Astrocyte (in vitro differentiated cells and primary cell): ENCODE measurements around the gene KCNH6. TPM values are rescaled to one million over a fixed set of nuclear protein-coding genes. Genes with fewer than 3 reads are reported as not detected.

ENCODE experiments used
- DNase-seq: peaks from one replicate; pipeline ENCODE4 v3.0.0-alpha.2; 2010; ENCODE audit warnings: low read depth
- FAIRE-seq: peaks from 2 replicates; lab custom pipeline; 2011; peaks lifted over from hg19 to GRCh38; lab: Jason Lieb, UNC
- H2AFZ ChIP-seq: 2 replicates; pipeline ENCODE4 v1.6.0; 2012; ENCODE audit warnings: low read depth, low read length, inconsistent platforms
- H3K27ac ChIP-seq: 2 replicates; pipeline ENCODE4 v1.5.1; 2011; ENCODE audit warnings: low read depth, low read length, inconsistent platforms
- H3K27me3 ChIP-seq: 2 replicates; pipeline ENCODE4 v1.6.0; 2011; ENCODE audit warnings: low read length, inconsistent platforms; ENCODE audit not compliant: insufficient read depth
- H3K36me3 ChIP-seq: 2 replicates; pipeline ENCODE4 v1.5.1; 2011; ENCODE audit warnings: low read length, inconsistent platforms; ENCODE audit not compliant: insufficient read depth
- H3K4me1 ChIP-seq: 2 replicates; pipeline ENCODE4 v1.5.1; 2011; ENCODE audit warnings: low read length, inconsistent platforms; ENCODE audit not compliant: insufficient read depth
- H3K4me2 ChIP-seq: 2 replicates; pipeline ENCODE4 v1.6.0; 2012; ENCODE audit warnings: low read length, inconsistent platforms
- H3K4me3 ChIP-seq: 2 replicates; pipeline ENCODE4 v1.5.1; 2011; ENCODE audit warnings: low read depth, mild to moderate bottlenecking, low read length, inconsistent platforms; ENCODE audit not compliant: insufficient read depth
- H3K79me2 ChIP-seq: 2 replicates; pipeline ENCODE4 v1.6.0; 2012; ENCODE audit warnings: mild to moderate bottlenecking, low read length, inconsistent platforms; ENCODE audit not compliant: insufficient read depth
- H3K9ac ChIP-seq: 2 replicates; pipeline ENCODE4 v1.6.0; 2012; ENCODE audit warnings: mild to moderate bottlenecking, low read length, inconsistent platforms
- H3K9me3 ChIP-seq: 2 replicates; pipeline ENCODE4 v1.5.1; 2012; ENCODE audit warnings: low read depth, mild to moderate bottlenecking, low read length, inconsistent platforms; ENCODE audit not compliant: insufficient read depth
- H4K20me1 ChIP-seq: 2 replicates; pipeline ENCODE4 v1.6.0; 2012; ENCODE audit warnings: low read length, inconsistent platforms; ENCODE audit not compliant: insufficient read depth
- H3K27ac Mint-ChIP-seq: one replicate; pipeline ENCODE4 v1.8.0; 2021; ENCODE audit warnings: mild to moderate bottlenecking, mixed read lengths; ENCODE audit not compliant: unreplicated experiment
- H3K27me3 Mint-ChIP-seq: one replicate; pipeline ENCODE4 v1.8.0; 2021; ENCODE audit warnings: low read depth, mixed read lengths; ENCODE audit not compliant: unreplicated experiment
- H3K36me3 Mint-ChIP-seq: one replicate; pipeline ENCODE4 v1.8.0; 2021; ENCODE audit warnings: low read depth, mixed read lengths; ENCODE audit not compliant: unreplicated experiment
- H3K4me1 Mint-ChIP-seq: one replicate; pipeline ENCODE4 v1.8.0; 2021; ENCODE audit warnings: low read depth, mixed read lengths; ENCODE audit not compliant: unreplicated experiment
- H3K4me3 Mint-ChIP-seq: one replicate; pipeline ENCODE4 v1.8.0; 2021; ENCODE audit warnings: mild to moderate bottlenecking, moderate library complexity, mixed read lengths; ENCODE audit not compliant: unreplicated experiment
- H3K9me3 Mint-ChIP-seq: one replicate; pipeline ENCODE4 v1.8.0; 2021; ENCODE audit warnings: mild to moderate bottlenecking, mixed read lengths; ENCODE audit not compliant: unreplicated experiment
- EZH2 ChIP-seq: IDR thresholded peaks from 2 replicates; pipeline ENCODE4 v1.6.1; 2012; ENCODE audit warnings: mild to moderate bottlenecking, low read length, inconsistent platforms; ENCODE audit not compliant: insufficient read depth
- total RNA-seq: library from RNA; stranded (reverse); gene quantifications from 2 replicates; pipeline ENCODE4 v1.2.1, GENCODE V29; 2021
- TF ChIP-seq, protein P1 (sequence below): IDR thresholded peaks from 2 replicates; pipeline ENCODE4 v1.5.1; 2011; ENCODE audit warnings: low read depth, mild to moderate bottlenecking, inconsistent platforms, low read length, moderate library complexity; ENCODE audit not compliant: insufficient read depth

KCNH6 gene
- total RNA-seq, 1 donor from 2014 or later = not detected

DNA sequence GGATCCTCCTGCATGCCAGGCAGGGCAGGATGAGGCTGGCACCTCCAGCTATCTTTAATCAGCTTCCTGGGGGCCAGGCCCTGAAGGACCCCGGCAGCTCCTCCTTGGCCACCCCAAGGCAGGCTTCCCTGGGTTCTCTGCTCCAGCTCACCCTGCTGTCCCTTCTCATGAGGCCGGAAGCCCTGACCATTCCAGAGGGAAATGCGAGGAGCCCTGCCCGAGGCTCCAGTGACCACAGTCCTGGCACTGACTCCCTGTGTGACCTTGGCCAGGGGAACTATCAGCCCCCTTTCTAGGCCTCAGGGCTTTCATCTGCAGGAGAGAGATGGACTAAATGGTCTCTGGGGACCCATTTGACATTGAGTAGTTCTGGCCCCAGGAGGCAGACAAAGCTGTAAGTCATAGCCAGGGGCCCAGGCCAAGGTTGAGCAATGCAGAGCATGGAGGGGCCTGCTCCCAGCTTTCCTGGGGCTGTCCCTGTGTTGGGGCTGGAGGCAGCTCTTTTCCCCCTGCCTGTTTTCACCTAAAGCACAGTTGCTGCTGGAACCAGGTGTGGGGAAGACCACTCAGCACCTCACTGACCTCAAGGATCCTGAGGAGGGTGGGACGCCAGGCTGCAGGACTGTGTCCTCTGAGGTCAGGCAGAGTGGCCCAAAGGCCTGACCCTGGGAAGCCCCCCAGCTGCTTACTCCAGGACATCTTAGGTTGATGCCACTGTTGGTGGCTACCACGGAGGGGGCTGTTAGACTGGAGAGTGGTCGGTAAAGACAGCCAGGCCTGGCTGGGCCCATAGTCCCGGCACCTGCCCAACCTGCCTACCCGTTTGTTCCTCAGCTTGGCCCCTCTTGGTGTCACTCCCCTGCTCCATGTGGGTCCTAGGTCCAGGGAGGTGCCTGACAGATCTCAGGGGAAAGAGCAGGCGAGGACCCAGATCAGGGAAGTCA is 8.1 kb downstream of the KCNH6 start:
- peaks cover 43% of the 10 kb centered on the region for H3K27me3 Mint-ChIP-seq
- DNase-seq (no peak), FAIRE-seq (no peak)
- no peaks in the 10 kb centered on the region for H3K4me1 Mint-ChIP-seq
- Histone ChIP-seq H3K9me3 (no peaks in the 10 kb centered on the region), H3K27ac (no peak overlapping the region), H3K4me1 (no peaks in the 10 kb centered on the region), H3K79me2 (no peaks in the 10 kb centered on the region), H3K9ac (no peak overlapping the region), H3K4me2 (no peak overlapping the region), H2AFZ (no peak overlapping the region), H4K20me1 (no peaks in the 10 kb centered on the region), H3K4me3 (no peak overlapping the region), H3K36me3 (no peaks in the 10 kb centered on the region), H3K27me3 (peaks cover 13% of the 10 kb centered on the region)
- no peak overlapping the region for H3K4me3 Mint-ChIP-seq
- H3K36me3 Mint-ChIP-seq = no peaks in the 10 kb centered on the region
- H3K27ac Mint-ChIP-seq = no peak overlapping the region
- H3K9me3 Mint-ChIP-seq = no peaks in the 10 kb centered on the region
- TF ChIP-seq EZH2 = no peak
- TF ChIP-seq, protein P1, sequence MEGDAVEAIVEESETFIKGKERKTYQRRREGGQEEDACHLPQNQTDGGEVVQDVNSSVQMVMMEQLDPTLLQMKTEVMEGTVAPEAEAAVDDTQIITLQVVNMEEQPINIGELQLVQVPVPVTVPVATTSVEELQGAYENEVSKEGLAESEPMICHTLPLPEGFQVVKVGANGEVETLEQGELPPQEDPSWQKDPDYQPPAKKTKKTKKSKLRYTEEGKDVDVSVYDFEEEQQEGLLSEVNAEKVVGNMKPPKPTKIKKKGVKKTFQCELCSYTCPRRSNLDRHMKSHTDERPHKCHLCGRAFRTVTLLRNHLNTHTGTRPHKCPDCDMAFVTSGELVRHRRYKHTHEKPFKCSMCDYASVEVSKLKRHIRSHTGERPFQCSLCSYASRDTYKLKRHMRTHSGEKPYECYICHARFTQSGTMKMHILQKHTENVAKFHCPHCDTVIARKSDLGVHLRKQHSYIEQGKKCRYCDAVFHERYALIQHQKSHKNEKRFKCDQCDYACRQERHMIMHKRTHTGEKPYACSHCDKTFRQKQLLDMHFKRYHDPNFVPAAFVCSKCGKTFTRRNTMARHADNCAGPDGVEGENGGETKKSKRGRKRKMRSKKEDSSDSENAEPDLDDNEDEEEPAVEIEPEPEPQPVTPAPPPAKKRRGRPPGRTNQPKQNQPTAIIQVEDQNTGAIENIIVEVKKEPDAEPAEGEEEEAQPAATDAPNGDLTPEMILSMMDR = no peak

DNA sequence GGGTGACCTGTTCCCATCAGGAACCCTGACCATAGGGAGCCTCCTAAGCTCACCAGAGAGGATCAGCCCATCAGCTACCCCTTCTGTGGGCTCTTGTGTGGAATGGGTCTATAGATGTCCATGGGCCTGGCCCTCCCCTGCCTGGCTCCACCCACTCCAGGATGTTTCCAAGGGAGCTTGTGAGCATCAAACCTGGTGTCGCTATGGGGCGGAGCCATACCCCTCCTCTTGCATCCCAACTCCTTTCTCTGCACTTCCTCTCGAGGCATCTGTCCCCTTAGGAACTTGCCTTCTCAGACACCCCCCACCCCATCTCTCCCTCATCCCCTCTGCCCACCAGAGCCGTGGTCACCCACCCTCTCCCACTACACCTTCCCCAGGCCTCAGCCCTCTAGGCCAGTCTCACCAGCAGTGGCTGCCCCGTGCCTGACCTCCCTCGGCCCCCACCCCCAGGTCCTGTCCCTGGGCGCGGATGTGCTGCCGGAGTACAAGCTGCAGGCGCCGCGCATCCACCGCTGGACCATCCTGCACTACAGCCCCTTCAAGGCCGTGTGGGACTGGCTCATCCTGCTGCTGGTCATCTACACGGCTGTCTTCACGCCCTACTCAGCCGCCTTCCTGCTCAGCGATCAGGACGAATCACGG is 10.4 kb downstream of the KCNH6 start:
- H3K4me1 Mint-ChIP-seq = no peaks in the 10 kb centered on the region
- H3K27me3 Mint-ChIP-seq = peaks cover 47% of the 10 kb centered on the region
- Histone ChIP-seq H3K4me2 (no peak overlapping the region), H3K4me1 (peaks cover 7% of the 10 kb centered on the region), H3K9me3 (no peaks in the 10 kb centered on the region), H3K79me2 (no peaks in the 10 kb centered on the region), H3K27me3 (peaks cover 17% of the 10 kb centered on the region), H3K9ac (no peak overlapping the region), H3K36me3 (no peaks in the 10 kb centered on the region), H4K20me1 (no peaks in the 10 kb centered on the region), H3K27ac (no peak overlapping the region), H3K4me3 (no peak overlapping the region), H2AFZ (no peak overlapping the region)
- no peak overlapping the region for H3K4me3 Mint-ChIP-seq
- FAIRE-seq (no peak), DNase-seq (no peak)
- no peaks in the 10 kb centered on the region for H3K36me3 Mint-ChIP-seq
- no peak overlapping the region for H3K27ac Mint-ChIP-seq
- TF ChIP-seq, protein P1 = no peak
- no peak for TF ChIP-seq EZH2
- no peaks in the 10 kb centered on the region for H3K9me3 Mint-ChIP-seq
